Right ventricle myocardium inferior (tissue), 1 donor: Measurements from ENCODE around the gene IGSF21. TPM values are rescaled to one million over a fixed set of nuclear protein-coding genes. Genes with fewer than 3 reads are reported as not detected.

ENCODE experiments used
- ATAC-seq: fragments of 200-7000 bp; cut with Tn5 transposase; one replicate; pipeline ENCODE4 v1.9.1; 2020; ENCODE audit warnings: mild to moderate bottlenecking, moderate library complexity
- DNase-seq: peaks from one replicate; pipeline ENCODE4 v3.0.0; 2021; ENCODE audit errors: missing footprints
- intact Hi-C: fragments of 100-400 bp; cut with DNase I; formaldehyde crosslinking; loops from one replicate; pipeline ENCODE4 v1.11.0; 2022
- total RNA-seq: library from RNA; stranded (reverse); fragmentation: NEBNext Ultra II Directional; extraction: Animal tissue kit (Norgen Biotek cat#: 25700); gene quantifications from one replicate; pipeline ENCODE4 v1.2.1, GENCODE V29; 2021
- donor health status: DM: no; HTN: yes; CAD: no; lungs with severe emphysema.

Gene IGSF21
- total RNA-seq, 1 donor from 2014 or later: 1.6 TPM

- intact Hi-C loops: no loop called here
- ATAC-seq (no peak), DNase-seq (no peak)
These were observed 190.5 kb downstream of the IGSF21 start for GRCh38 chr1:18297896-18298648.

GRCh38 chr1:18299441-18300338 lies 192.1 kb downstream of the IGSF21 start:
- intact Hi-C loops: no loop called here

DNA sequence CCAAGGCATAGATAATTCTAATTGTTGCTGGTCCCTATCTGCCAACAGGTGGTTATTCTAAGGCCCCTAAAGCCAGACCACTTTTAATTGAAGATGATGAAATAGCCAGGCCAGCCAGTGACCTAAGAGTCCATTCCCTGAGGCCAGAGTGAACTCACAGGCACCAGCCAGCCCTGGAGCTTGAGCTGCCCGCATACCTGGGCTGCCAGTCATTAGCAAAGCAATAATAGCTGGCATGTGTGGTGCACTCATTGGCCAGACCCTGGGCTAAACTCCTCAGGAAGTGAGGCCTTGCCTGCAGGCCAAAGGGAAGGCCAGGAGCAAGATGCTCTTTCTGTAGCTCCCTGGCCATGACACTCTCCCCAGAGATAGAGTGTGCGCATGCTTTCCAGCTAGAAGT lies 192.8 kb downstream of the IGSF21 start:
- no peak for DNase-seq
- intact Hi-C loops: no loop called here

More at GRCh38 chr1:18299441-18300338, 192.1 kb downstream of the IGSF21 start:
- DNase-seq (no peak), ATAC-seq (no peak)

GRCh38 chr1:18302788-18303413 lies 195.3 kb downstream of the IGSF21 start:
- ATAC-seq (no peak), DNase-seq (no peak)
- intact Hi-C loops: no loop called here

More for the DNA sequence above, 192.8 kb downstream of the IGSF21 start:
- no peak for ATAC-seq

DNA sequence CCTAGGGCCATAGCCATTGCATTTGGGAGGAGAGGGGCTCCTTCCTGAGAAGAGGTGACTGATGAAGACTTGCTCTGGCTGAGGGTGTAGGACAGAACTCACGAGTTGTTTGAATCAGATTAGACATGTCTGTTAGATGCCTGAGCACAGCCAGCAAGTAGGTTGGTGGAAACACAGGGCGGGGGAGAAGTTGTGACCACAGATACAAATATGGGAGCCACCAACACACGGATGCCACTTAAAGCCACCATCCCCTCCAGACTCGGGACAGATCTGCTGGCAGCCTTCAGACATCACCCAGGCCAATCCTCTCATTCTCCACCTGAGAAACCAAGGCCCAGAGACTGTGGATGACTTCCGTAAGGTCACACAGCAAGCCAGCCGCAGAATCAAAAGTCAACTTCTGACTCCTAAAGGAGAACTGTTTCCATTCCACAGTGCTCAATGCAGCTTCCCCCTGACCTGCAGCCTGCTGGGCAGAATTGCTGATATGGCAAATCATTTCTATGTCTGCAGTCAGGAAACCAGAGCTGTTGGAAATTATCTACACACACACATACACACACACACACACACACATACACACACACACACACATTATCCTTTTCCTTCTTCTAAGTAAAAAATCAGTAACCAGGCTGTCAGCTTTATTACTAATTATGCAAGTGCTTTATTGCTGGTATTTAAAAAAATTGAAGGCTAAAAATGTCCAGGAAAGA lies 196.7 kb downstream of the IGSF21 start:
- intact Hi-C loops: no loop called here
- no peak for ATAC-seq
- no peak for DNase-seq

GRCh38 chr1:18305182-18305795 lies 197.7 kb downstream of the IGSF21 start:
- intact Hi-C loops: no loop called here
- ATAC-seq (no peak), DNase-seq (no peak)

DNA sequence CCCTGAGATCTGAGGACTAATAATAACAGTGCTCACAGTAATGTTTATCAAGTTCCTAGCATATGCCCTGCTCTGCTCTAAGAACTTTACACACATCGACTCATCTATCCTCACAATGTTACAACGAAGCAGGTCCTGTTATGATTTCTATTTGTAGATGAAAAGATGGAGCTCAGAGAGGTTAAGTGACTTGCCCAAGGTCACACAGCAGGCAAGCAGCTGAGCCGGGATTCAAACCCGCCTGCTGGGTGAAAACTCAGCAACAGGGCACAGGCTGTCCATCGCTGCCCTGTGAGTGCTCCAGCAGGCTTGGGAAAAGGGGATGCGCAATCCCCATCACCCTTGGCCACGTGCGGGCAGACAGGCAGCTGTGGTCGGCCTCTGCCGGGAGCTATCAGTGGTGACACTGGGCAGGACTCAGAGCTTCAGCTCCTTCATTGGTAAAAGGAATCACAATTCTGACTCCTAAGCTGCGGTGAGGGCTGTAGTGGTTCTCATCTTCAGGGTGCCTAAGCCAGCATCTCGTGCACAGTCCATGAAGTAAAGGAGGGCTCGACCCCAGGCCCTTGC lies 199.8 kb downstream of the IGSF21 start:
- DNase-seq (no peak), ATAC-seq (no peak)
- intact Hi-C loops: no loop called here

DNA sequence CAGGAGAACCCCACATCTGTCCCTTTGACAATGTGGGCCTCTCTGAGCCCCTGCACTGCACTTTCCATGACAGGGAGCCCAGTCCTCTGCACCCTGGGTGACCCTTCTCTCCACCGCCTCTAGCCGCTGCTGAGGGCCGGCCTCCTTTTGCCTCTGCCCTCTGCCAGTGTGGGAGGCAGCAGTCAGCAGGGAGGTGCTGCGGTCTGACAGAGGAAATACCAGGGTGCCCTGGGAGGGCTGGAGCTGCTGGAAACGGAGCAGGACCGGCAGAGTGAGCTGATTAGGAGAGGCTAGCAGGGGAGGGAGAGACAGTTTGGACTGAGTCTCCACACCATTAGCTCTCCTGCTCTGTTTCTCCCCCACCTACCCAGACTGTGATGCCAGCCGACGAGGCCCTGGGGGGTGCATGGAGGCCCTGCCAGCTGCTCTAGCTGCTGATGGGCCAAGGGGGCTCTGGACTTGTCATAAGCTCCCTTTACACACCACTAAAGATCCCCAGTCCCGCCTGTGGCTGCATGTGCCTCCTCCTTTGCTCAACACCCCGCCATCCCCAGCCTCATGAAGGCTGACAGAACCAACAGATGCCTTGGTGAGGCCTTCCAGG lies 202.1 kb downstream of the IGSF21 start:
- intact Hi-C loops: no loop called here
- no peak for ATAC-seq
- no peak for DNase-seq

DNA sequence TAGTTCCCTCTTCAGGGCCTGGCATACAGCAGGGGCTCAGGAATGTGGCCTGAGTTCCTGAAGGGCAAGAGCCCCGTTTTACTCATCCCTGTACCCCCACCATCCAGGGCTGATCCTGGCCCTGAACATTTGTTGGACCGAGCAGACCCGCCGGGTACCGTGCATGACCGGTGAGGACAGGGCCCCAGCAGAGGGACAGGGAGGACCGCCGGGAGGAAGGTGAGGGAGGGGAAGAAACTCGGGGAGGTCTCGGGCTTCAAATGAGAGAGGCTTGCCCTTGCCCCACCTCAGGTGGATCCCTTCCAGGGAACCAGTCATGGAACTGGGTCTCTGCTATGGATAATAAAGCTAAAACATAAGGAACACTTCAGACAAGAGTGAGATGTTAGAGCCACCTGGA lies 205.4 kb downstream of the IGSF21 start:
- intact Hi-C loops: no loop called here
- DNase-seq: no peak

GRCh38 chr1:18313523-18313922 lies 205.9 kb downstream of the IGSF21 start:
- intact Hi-C loops: no loop called here
- DNase-seq (no peak), ATAC-seq (no peak)

More for the DNA sequence above, 205.4 kb downstream of the IGSF21 start:
- no peak for ATAC-seq

GRCh38 chr1:18314399-18314798 lies 206.8 kb downstream of the IGSF21 start:
- intact Hi-C loops: no loop called here
- ATAC-seq: no peak

GRCh38 chr1:18315449-18315848 lies 207.9 kb downstream of the IGSF21 start:
- intact Hi-C loops: no loop called here
- ATAC-seq: no peak
- DNase-seq: no peak

More at GRCh38 chr1:18314399-18314798, 206.8 kb downstream of the IGSF21 start:
- no peak for DNase-seq

DNA sequence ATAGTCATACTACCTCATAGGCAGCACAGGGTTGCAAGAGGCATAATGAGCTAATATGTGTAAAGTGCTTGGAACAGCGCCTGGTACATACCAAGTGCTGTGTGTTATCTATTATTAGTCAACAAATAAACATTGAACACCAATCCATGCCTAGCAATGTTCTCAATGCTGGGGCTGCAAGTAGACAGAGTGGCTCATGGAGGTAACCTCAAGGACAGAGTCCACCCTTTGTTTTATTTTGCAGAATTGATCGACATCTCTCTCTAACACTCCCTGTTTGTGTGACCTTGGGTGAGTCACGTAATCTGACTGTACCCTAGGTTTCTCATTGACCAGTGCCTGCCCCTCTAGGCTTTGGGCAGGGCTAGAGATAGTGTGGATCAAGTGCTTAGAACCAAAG lies 209.2 kb downstream of the IGSF21 start:
- ATAC-seq (no peak), DNase-seq (no peak)
- intact Hi-C loops: no loop called here

- intact Hi-C loops: no loop called here
- ATAC-seq (no peak), DNase-seq (no peak)
These were observed 211.5 kb downstream of the IGSF21 start for GRCh38 chr1:18319099-18319498.

DNA sequence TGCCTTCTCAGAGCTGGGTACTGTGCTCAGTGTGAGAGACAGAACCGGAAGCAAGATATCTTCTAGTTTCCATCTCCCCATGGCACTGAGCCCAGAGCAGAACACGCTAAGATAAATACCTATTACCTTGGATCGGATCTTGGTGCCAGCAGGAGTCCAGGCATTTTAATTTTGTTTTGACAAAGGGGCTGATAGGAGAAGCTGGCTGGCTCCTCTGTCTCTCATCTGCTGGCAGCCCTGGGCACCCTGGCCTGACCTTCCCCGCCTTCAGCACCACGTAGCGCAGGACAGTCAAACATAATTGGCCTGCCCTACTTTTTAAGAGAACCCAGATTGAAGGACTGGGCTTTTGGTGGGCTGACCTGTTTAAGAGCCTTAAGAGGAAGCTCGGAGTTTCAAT lies 212.5 kb downstream of the IGSF21 start:
- ATAC-seq (no peak), DNase-seq (no peak)
- intact Hi-C loops: no loop called here

DNA sequence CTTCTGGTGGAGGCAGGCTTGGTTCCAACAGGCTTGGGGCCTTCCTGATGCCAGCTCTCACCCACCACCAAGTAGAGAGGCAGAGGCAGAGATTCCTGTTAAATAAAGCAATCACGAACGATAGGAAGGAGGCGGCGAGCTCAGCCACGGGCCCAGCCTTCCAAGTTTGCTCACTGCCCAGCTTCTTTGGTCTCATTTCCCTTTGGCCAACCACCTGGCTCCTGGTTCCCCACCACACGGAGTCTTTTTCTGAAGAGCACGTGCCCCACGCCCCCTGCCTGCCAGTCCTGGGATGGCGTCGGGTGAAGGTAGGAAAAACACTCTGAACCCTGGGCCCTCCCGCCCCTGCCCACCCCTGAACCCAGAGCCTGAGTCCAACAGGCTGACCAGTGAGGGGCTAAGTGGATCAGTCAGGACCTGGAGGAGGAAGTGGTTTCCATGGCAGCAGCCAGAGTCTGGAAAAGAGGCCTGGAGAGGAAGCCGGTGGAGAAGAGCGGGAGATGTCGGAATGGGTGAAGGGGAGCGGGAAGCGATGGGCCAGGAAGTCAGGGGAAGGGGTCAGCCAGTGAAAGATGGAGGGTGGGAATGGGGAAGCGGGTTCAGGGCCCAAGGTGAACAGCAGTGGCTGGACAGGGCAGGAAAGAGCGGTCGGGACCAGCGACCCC lies 214.9 kb downstream of the IGSF21 start:
- intact Hi-C loops: no loop called here
- ATAC-seq (no peak), DNase-seq (no peak)

- no peak for DNase-seq
- intact Hi-C loops: no loop called here
- ATAC-seq: no peak
These were observed 215.7 kb downstream of the IGSF21 start for GRCh38 chr1:18323259-18323658.
